CD4-positive, alpha-beta T cell (primary cell): ENCODE results near the gene TMEM131L. TPM values are rescaled to one million over a fixed set of nuclear protein-coding genes. Genes with fewer than 3 reads are reported as not detected.

Experiments
- ATAC-seq: fragments of 200-7000 bp; cut with Tn5 transposase; one replicate; pipeline ENCODE4 v1.10.0; 2022; ENCODE audit warnings: mild to moderate bottlenecking; ENCODE audit not compliant: poor library complexity
- CTCF ChIA-PET: fragments of 350-600 bp; sonication (Branson Sonifier 250); formaldehyde crosslinking; loops from one replicate; lab custom pipeline; 2021; ENCODE audit warnings: antibody characterized with exemption, inconsistent platforms; lab: Charles Lee
- POLR2A ChIA-PET: fragments of 350-600 bp; sonication (Branson Sonifier 250); formaldehyde crosslinking; loops from one replicate; lab custom pipeline; 2021; ENCODE audit warnings: antibody characterized with exemption, inconsistent platforms; lab: Charles Lee
- DNase-seq, 14 experiments: peaks; one replicate each; pipeline ENCODE4 v3.0.0-alpha.2; 2013 to 2020; ENCODE audit warnings: mixed read lengths in 2 of 14
- H3K27ac ChIP-seq, 2 donors: one replicate each; pipeline versions ENCODE4 v1.5.1 to v1.7.0; 2013; ENCODE audit warnings: low read length in 2 of 2, low read depth in 1 of 2, mild to moderate bottlenecking in 1 of 2
- H3K27me3 ChIP-seq, 2 experiments: 1 replicate in 1 of 2; 2 replicates in 1 of 2; pipeline versions ENCODE4 v1.6.1 to v1.7.0; 2013; ENCODE audit warnings: low read length in 2 of 2, control low read depth in 1 of 2, mild to moderate bottlenecking in 1 of 2, moderate library complexity in 1 of 2; ENCODE audit not compliant: insufficient read depth in 2 of 2, control insufficient read depth in 1 of 2
- H3K36me3 ChIP-seq: one replicate; pipeline ENCODE4 v1.6.1; 2013; ENCODE audit warnings: low read length, control low read depth; ENCODE audit not compliant: insufficient read depth
- H3K4me1 ChIP-seq: one replicate; pipeline ENCODE4 v1.6.1; 2013; ENCODE audit warnings: low read length, control low read depth; ENCODE audit not compliant: insufficient read depth
- H3K4me3 ChIP-seq: one replicate; pipeline ENCODE4 v1.5.1; 2013; ENCODE audit warnings: mild to moderate bottlenecking, low read length, moderate library complexity
- H3K9me3 ChIP-seq, 2 experiments: 1 replicate in 1 of 2; 2 replicates in 1 of 2; pipeline versions ENCODE4 v1.6.1 to v1.7.0; 2013; ENCODE audit warnings: low read length in 2 of 2, mild to moderate bottlenecking in 2 of 2, control low read depth in 1 of 2, moderate library complexity in 1 of 2; ENCODE audit not compliant: control insufficient read depth in 1 of 2, insufficient read depth in 1 of 2
- H3K27ac Mint-ChIP-seq: one replicate; pipeline ENCODE4 v1.8.0; 2020; ENCODE audit warnings: mixed read lengths
- H3K27me3 Mint-ChIP-seq: one replicate; pipeline ENCODE4 v1.8.0; 2021; ENCODE audit warnings: mixed read lengths
- H3K36me3 Mint-ChIP-seq: one replicate; pipeline ENCODE4 v1.8.0; 2021; ENCODE audit warnings: low read depth, mixed read lengths
- H3K4me1 Mint-ChIP-seq: one replicate; pipeline ENCODE4 v1.8.0; 2021; ENCODE audit warnings: low read depth, mixed read lengths
- H3K4me3 Mint-ChIP-seq: one replicate; pipeline ENCODE4 v1.8.0; 2020; ENCODE audit warnings: mild to moderate bottlenecking, mixed read lengths
- H3K9me3 Mint-ChIP-seq: one replicate; pipeline ENCODE4 v1.8.0; 2020; ENCODE audit warnings: mixed read lengths
- CTCF ChIP-seq: fragments of 200-600 bp; IDR thresholded peaks from one replicate; pipeline ENCODE4 v1.8.0; 2022; ENCODE audit warnings: antibody characterized with exemption, mild to moderate bottlenecking
- intact Hi-C, 2 experiments: fragments of 100-400 bp; cut with DNase I in 1 of 2; cut with micrococcal nuclease in 1 of 2; formaldehyde crosslinking; loops; one replicate each; pipeline versions ENCODE4 v1.15.1 to v1.9.0; 2023 to 2025; cut with DNase I, micrococcal nuclease
- total RNA-seq, 174 experiments: library from RNA in 2 of 174; stranded (reverse) in 2 of 174; gene quantifications; one replicate each; pipeline ENCODE4 v1.2.3 and lab custom pipeline; 2021 to 2026

The TMEM131L gene
- total RNA-seq, 2 experiments from 2014 or later = 101 to 106 TPM

GRCh38 chr4:153520227-153520626 lies 54.1 kb downstream of the TMEM131L start:
- H3K9me3 Mint-ChIP-seq = no peaks in the 10 kb centered on the region
- H3K27ac Mint-ChIP-seq = peak overlapping the region; percentile 91
- CTCF ChIA-PET = interaction anchor here (1.2 kb wide), 1 partner anchor 54 kb away, joined by 3 read pairs; no protein-coding TSS in a partner anchor
- POLR2A ChIA-PET = interaction anchor here (1.6 to 5.3 kb wide), 5 partner anchors 11 to 52 kb away, joined by 6 to 79 read pairs (median 12); no protein-coding TSS in a partner anchor
- H3K27me3 ChIP-seq = no peaks in the 10 kb centered on the region
- peaks cover 34% of the 10 kb centered on the region for H3K36me3 Mint-ChIP-seq
- intact Hi-C loops = loop anchor here (5.0 kb wide), 4 partner anchors 33 to 93 kb away; partner anchors contain the start of gene TMEM131L (in 1 of the 2)
- peak overlapping the region; percentile 66 to 81 for H3K27ac ChIP-seq
- H3K4me1 Mint-ChIP-seq = peaks cover 89% of the 10 kb centered on the region
- H3K4me3 Mint-ChIP-seq = peak overlapping the region; percentile 85
- H3K4me1 ChIP-seq = peaks cover 80% of the 10 kb centered on the region
- no peaks in the 10 kb centered on the region for H3K27me3 Mint-ChIP-seq
- no peak for TF ChIP-seq CTCF
- H3K4me3 ChIP-seq = no peak overlapping the region
- no peak for ATAC-seq
- H3K9me3 ChIP-seq = no peaks in the 10 kb centered on the region
- no peak for DNase-seq
- peaks cover 24% of the 10 kb centered on the region for H3K36me3 ChIP-seq

- POLR2A ChIA-PET = interaction anchor here (1.9 to 5.3 kb wide), 7 partner anchors 11 to 54 kb away, joined by 7 to 79 read pairs (median 14); partner anchors contain the start of gene TMEM131L
- no peaks in the 10 kb centered on the region for H3K27me3 Mint-ChIP-seq
- H3K4me1 ChIP-seq = peaks cover 86% of the 10 kb centered on the region
- no peaks in the 10 kb centered on the region for H3K9me3 ChIP-seq
- H3K4me3 Mint-ChIP-seq = peak overlapping the region; percentile 85
- peak overlapping the region; percentile 91 for H3K27ac Mint-ChIP-seq
- no peak overlapping the region for H3K4me3 ChIP-seq
- peak overlapping the region; percentile 66 to 81 for H3K27ac ChIP-seq
- no peaks in the 10 kb centered on the region for H3K27me3 ChIP-seq
- peaks cover 28% of the 10 kb centered on the region for H3K36me3 Mint-ChIP-seq
- CTCF ChIA-PET = interaction anchor here (1.2 to 1.6 kb wide), 3 partner anchors 22 to 88 kb away, joined by 3 to 5 read pairs (median 4); no protein-coding TSS in a partner anchor
- TF ChIP-seq CTCF = no peak
- ATAC-seq = no peak
- peaks cover 24% of the 10 kb centered on the region for H3K36me3 ChIP-seq
- no peaks in the 10 kb centered on the region for H3K9me3 Mint-ChIP-seq
- DNase-seq = no peak
- intact Hi-C loops = loop anchor here (5.0 kb wide), 4 partner anchors 34 to 94 kb away; partner anchors contain the start of gene TMEM131L (in 1 of the 2)
- peaks cover 85% of the 10 kb centered on the region for H3K4me1 Mint-ChIP-seq
Observed at GRCh38 chr4:153520801-153521329, 54.7 kb downstream of the TMEM131L start.

- Mint-ChIP-seq H3K4me1 (peaks cover 90% of the 10 kb centered on the region), H3K4me3 (peak overlapping the region; percentile 85), H3K27me3 (no peaks in the 10 kb centered on the region), H3K9me3 (no peaks in the 10 kb centered on the region), H3K27ac (peak overlapping the region; percentile 91), H3K36me3 (peaks cover 28% of the 10 kb centered on the region)
- ATAC-seq = peak; percentile 54
- CTCF ChIA-PET = interaction anchor here (1.0 to 1.9 kb wide), 6 partner anchors 21 to 89 kb away, joined by 3 to 8 read pairs (median 4); partner anchors contain the start of gene TMEM131L
- POLR2A ChIA-PET = interaction anchor here (0.7 to 5.3 kb wide), 18 partner anchors 11 to 94 kb away, joined by 3 to 79 read pairs (median 7); partner anchors contain the start of gene TMEM131L
- Histone ChIP-seq H3K36me3 (peaks cover 19% of the 10 kb centered on the region), H3K4me1 (peaks cover 91% of the 10 kb centered on the region), H3K9me3 (no peaks in the 10 kb centered on the region), H3K27me3 (no peaks in the 10 kb centered on the region), H3K27ac (peak overlapping the region; percentile 66 to 81), H3K4me3 (peak overlapping the region; percentile 28)
- peak in 4 of 14 experiments; percentile 25 to 71 (median 67) for DNase-seq
- no peak for TF ChIP-seq CTCF
- intact Hi-C loops = loop anchor here (5.0 kb wide), 4 partner anchors 34 to 94 kb away; partner anchors contain the start of gene TMEM131L (in 1 of the 2)
Observed at GRCh38 chr4:153521478-153521877, 55.3 kb downstream of the TMEM131L start.
